Immature natural killer cell (primary cell): ENCODE measurements around the gene PSMC6. TPM values are rescaled to one million over a fixed set of nuclear protein-coding genes. Genes with fewer than 3 reads are reported as not detected.

Experiments
- DNase-seq, 3 donors: peaks; one replicate each; pipeline ENCODE4 v3.0.0; 2022; ENCODE audit warnings: mixed read lengths in 1 of 3
- H3K27ac Mint-ChIP-seq, 6 donors: one replicate each; pipeline ENCODE4 v1.8.0; 2020; ENCODE audit warnings: mixed read lengths in 6 of 6, mild to moderate bottlenecking in 5 of 6, inconsistent platforms in 4 of 6, moderate library complexity in 3 of 6
- H3K27me3 Mint-ChIP-seq, 3 donors: one replicate each; pipeline ENCODE4 v1.8.0; 2020 to 2021; ENCODE audit warnings: low read depth in 3 of 3, mild to moderate bottlenecking in 3 of 3, mixed read lengths in 3 of 3, moderate library complexity in 3 of 3, inconsistent platforms in 1 of 3
- H3K36me3 Mint-ChIP-seq, 3 donors: one replicate each; pipeline ENCODE4 v1.8.0; 2020; ENCODE audit warnings: mixed read lengths in 3 of 3, inconsistent platforms in 2 of 3, mild to moderate bottlenecking in 2 of 3
- H3K4me1 Mint-ChIP-seq, 2 donors: one replicate each; pipeline ENCODE4 v1.8.0; 2020; ENCODE audit warnings: inconsistent platforms in 2 of 2, mild to moderate bottlenecking in 2 of 2, mixed read lengths in 2 of 2, moderate library complexity in 1 of 2
- H3K4me3 Mint-ChIP-seq, 5 donors: one replicate each; pipeline ENCODE4 v1.8.0; 2020; ENCODE audit warnings: mild to moderate bottlenecking in 5 of 5, mixed read lengths in 5 of 5, inconsistent platforms in 3 of 5, moderate library complexity in 3 of 5
- H3K9me3 Mint-ChIP-seq, 6 donors: one replicate each; pipeline ENCODE4 v1.8.0; 2020; ENCODE audit warnings: mild to moderate bottlenecking in 6 of 6, mixed read lengths in 6 of 6, inconsistent platforms in 4 of 6, moderate library complexity in 3 of 6
- polyA plus RNA-seq, 3 donors: library from polyadenylated mRNA; unstranded; fragments of 300-500 nt; fragmentation: Illumina TruSeq; gene quantifications; one replicate each; pipeline ENCODE4 v1.2.3, GENCODE V29; 2021

PSMC6 gene
- polyA plus RNA-seq, 3 donors from 2014 or later = 47.4 to 67.9 (median 59.7) TPM

DNA sequence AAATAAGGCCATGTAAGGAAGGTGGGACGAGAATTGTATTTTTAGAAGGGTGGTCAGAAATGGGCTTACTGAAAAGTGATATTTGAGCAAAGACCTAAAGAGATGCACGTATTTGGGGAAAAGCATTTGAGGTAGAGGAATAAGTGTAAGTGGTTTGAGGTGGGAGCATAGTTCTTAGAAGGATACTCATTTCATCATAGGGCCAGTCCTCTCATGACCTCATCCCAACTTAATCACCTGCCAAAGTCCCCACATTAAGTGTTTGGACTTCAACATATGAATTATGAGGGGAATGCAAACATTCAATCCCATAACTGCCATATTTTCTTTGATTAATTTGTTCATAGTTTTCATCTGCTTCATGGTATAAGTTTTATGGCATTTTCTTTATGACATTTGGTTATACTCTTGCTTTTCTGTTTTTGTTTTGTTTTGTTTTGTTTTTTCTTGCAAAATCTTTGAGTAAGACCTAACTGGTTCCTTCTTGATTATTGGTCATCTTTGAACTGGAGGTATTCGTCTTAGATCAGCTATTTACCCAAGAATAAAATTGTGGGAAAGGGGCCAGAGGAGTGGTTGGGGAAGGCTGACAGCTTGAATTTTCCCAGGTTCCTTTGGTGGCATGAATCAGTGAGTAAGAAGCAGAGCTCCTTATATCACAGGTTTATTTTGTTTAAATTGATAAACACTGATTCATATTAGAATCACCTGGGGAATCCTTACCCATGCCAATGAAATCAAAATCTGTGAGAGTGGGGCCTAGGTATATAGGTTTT is 60.2 kb downstream of the PSMC6 start:
- Mint-ChIP-seq H3K4me1 (peaks cover 14 to 22% of the 10 kb centered on the region in 2 donors), H3K27me3 (no peaks in the 10 kb centered on the region), H3K9me3 (no peaks in the 10 kb centered on the region), H3K36me3 (peaks cover 32 to 40% (median 38%) of the 10 kb centered on the region in 3 donors), H3K27ac (peak overlapping the region in 1 of 6 donors; percentile 43), H3K4me3 (no peak overlapping the region)
- no peak for DNase-seq

DNA sequence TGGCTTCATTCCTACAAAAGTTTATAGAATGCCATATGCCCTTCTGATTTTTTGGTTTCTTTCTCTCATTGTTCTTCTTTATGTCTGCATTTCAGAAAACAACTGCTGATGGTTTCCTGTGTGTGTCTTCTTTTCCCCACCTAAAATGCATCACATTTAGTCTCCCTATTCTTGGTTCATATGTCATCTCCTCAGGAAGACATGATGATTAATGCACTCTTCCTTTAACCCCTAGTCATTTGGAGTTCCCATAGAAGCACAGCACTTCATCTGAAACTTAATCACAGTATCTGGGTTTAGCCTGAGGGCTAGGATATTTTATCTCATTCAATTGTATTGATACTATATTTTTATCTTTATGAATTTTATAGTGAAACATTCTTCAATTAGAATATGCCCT is 62.9 kb downstream of the PSMC6 start:
- no peaks in the 10 kb centered on the region for H3K27me3 Mint-ChIP-seq
- no peaks in the 10 kb centered on the region for H3K9me3 Mint-ChIP-seq
- DNase-seq = no peak
- peaks cover 0 to 2% of the 10 kb centered on the region in 2 donors for H3K4me1 Mint-ChIP-seq
- no peak overlapping the region for H3K4me3 Mint-ChIP-seq
- H3K27ac Mint-ChIP-seq = peak overlapping the region in 1 of 6 donors; percentile 51
- peaks cover 31 to 40% (median 31%) of the 10 kb centered on the region in 3 donors for H3K36me3 Mint-ChIP-seq

DNA sequence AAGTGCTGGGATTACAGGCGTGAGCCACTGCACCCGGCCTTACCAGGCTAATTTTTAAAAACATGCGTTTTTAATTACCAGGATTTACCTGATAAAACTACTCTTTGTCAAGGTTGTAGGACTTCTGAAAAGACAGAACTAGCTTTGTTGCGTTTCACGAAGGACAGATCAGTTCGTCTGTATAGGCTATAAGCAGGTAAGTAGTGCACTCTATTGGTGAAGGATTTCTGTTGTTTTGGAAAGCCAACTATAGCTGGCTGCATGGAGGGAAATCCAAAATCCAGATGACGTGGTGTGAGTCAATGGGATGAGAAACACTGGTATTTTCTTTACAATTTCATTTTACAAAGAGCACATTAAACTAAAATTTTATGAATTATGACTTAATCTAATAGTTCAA is 69.8 kb downstream of the PSMC6 start:
- no peak overlapping the region for H3K4me3 Mint-ChIP-seq
- H3K27ac Mint-ChIP-seq = no peak overlapping the region
- no peaks in the 10 kb centered on the region for H3K4me1 Mint-ChIP-seq
- peaks cover 9 to 18% (median 10%) of the 10 kb centered on the region in 3 donors for H3K36me3 Mint-ChIP-seq
- no peaks in the 10 kb centered on the region for H3K9me3 Mint-ChIP-seq
- DNase-seq = no peak
- peaks cover 0 to 2% (median 0%) of the 10 kb centered on the region in 3 donors for H3K27me3 Mint-ChIP-seq

Other genes with a start within 250 kb of the PSMC6 start
- gene TXNDC16, start 154.7 kb upstream of the PSMC6 start, polyA plus RNA-seq = 1 to 10 TPM; 2.1 to 3.0 (median 2.2) TPM
- under 1 TPM in 1 of 3 donors, not detected in 2; 0.06 TPM for gene GPR137C, start 154.4 kb upstream of the PSMC6 start, polyA plus RNA-seq
- gene ERO1A, start 11.6 kb upstream of the PSMC6 start, polyA plus RNA-seq = 10 to 100 TPM; 19.3 to 25.8 (median 25.1) TPM
- 10 to 100 TPM; 10.6 to 14.8 (median 12.4) TPM for gene STYX, start 23.0 kb downstream of the PSMC6 start, polyA plus RNA-seq
- gene GNPNAT1, start 84.4 kb downstream of the PSMC6 start, polyA plus RNA-seq = 10 to 100 TPM in 1 of 3 donors, 1 to 10 TPM in 2; 2.4 to 11.2 (median 6.5) TPM
- not detected for gene FERMT2, start 243.8 kb downstream of the PSMC6 start, polyA plus RNA-seq